CD4-positive, alpha-beta T cell treated with Interleukin-6 for 4 hours (primary cell): Measurements from ENCODE around the gene C4orf54.

Experiments used
- DNase-seq: peaks from one replicate; pipeline ENCODE4 v3.0.0-alpha.2; 2020; ENCODE audit warnings: mixed read lengths

C4orf54 gene

DNA sequence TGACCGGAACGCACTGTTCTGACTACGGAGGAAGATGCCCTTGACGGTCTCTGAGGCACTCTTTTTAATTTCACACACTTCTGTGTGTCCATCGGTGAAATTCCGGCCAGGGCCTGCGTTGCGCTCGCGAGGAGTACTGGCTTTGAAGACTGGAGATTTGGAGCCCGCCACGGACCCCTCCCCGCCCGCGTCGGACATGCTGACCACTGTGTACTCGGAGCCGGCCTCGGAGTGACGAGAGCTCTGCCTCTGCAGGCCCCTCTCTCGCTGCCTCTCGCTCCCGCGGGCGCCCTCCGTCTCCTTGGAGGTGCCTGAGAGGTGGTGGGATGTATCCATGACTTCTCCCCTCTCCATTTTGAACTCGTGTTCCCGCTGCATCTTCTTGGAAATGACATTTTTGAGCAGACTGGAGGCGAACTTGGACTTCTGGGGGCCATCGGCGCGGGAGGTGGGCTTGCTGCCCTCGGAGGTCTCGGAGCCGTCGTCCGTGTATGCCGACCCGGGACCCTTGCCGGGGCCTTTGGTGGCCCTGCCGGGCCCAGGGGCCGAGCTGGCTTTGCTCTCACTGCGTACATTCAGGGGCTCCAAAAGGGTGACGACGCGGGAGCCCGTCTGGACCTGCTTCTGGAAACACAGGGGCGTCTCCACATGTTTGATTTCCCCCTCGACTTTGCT lies 5.7 kb downstream of the C4orf54 start:
- DNase-seq = no peak

DNA sequence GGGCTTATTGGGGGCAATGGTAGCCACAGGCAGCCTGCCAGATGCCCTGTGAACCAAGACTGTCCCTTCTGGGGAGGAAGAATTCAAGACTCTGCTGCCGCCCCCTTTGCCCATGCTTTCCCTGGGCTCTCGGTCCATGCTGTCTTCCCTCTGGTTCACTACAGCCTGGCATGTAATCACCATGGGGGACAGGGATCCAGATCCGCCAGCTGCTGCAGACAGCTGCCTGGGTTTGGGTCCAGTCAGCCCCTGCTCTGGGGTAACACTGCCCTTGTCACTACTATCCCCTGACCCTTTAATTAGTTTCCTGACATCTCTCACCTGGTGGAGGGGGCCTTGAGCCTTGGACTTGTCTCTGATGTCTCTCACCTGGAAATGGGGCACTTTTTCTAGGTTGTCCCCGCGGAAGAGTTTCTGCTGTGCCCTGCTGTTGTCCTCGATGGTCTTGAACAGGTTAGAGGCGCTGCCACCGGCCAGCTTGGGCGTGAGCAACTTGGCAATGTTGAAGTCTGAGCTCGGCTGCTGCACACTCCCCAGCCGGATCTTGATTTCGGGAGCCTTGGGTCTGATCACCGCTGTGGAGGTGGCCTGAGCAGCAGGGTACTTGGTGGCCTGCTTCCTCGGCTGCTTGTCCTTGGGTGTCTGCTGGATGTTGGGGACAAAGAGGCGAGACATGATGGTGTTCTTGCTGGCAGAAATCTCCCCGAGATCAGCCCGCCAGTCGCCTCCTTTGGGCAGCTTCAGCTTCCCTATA lies 6.4 kb downstream of the C4orf54 start:
- DNase-seq = no peak

DNA sequence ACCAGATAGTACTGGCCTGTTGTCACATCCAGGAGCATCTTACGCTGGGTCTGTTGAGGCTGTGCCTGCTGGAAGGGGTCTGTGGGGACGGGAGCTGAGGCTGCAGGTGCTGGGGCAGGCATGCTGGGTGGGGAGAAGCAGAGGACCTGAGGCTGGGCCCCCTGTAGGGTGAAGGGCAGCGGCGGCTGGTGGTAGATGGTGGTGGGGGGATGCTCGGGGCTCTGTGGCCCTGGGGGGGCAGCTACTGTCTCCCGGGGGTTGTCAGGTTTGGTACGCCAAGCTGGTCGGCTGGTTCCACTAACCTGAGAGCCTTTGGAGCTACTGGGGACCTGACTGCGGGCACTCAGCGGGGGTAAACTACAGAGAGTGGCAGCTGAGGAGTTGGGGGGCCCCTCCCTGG lies 7.8 kb downstream of the C4orf54 start:
- no peak for DNase-seq

DNA sequence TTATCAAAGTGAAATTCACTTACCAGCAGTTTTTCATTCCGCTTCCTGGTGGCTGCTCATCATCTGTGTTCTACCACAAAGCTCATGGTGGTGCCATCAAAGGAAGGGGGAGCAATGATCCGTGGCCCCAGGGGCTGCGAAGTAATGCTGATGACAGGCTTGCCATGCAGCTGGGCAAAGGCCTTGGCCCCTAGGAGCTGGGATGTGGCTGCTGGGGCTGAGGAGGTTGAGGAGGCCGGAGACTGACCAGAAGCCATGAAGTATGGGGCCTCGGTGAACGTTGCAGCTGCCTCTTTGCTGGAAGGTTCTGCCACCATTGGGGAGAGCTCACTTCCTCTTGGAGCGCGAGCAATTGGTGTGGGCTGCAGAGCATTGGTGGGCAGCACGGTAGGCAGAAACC lies 8.4 kb downstream of the C4orf54 start:
- DNase-seq = no peak

DNA sequence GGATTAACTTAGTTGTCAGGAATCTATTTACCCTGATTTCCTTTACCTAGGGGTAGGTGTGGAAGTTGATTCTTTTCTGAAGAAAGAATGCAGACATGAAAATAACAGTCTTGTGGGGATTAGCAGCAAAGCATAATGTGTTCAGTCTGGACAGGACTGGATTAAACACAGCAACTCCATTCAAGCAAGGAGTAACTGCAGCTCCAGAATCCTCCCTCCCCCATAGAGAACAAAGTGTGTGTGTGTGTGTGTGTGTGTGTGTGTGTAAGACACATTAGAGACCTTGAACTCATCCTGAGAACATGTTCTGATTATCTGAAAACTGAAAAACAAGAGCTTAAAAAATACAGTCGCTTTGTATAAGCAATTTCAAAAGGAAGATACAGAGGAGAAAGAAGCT lies 9.3 kb downstream of the C4orf54 start:
- no peak for DNase-seq

DNA sequence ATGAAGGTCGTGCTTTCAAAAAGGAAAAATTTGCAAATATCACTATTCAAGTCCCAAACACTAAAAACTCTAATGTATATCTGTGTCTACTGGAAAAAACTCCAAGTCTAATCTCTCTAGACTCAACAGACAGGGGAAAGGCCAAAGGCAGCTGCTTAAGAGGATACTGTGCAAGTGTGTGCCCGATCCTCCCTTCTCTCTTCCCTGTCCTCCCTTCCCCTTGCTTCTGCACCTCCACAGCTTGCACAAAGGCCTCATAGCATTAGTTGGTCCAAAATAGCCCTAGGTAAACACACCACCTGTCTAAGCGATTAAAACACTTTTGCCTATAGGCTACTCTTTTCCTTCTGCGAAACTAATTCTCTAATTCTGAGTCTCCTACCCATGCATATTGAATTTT lies 10.6 kb downstream of the C4orf54 start:
- DNase-seq = no peak

DNA sequence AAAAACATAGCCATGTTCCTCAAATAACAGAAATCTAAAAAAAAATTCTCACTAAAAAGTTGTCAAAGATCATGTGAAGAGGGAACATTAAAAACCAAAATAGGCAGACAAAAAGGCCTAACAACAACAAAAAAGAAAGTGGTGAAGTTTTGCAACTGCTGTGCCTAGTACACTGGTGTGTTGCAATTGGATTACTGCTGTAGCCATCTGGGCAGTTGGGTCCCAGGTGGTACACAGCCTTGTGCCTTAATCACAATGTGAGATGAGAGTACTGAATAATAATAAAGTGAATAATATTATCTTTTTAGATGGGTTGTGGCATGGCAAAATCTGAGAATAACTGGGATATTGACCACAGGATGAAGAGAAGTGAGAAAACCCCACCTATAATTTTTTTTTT lies 12.0 kb downstream of the C4orf54 start:
- DNase-seq = no peak

DNA sequence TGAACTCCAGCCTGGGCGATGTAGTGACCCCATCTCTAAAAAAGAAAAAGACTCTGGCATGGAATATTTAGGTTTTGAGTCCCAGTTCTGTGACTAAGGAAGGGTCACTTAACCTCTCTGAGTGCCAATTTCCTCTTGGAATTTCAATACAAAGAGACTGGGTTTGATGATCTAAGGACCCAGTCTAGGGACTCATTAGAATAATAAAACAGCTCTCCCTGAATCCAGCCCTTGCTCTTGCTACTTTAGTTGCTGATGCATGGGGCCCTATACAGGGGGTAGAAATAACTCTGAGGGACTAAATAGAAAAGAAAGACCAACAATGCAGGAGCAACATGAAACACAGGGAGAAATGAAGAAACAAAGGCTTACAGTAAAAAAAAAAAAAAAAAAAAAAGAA lies 12.6 kb downstream of the C4orf54 start:
- DNase-seq = no peak

DNA sequence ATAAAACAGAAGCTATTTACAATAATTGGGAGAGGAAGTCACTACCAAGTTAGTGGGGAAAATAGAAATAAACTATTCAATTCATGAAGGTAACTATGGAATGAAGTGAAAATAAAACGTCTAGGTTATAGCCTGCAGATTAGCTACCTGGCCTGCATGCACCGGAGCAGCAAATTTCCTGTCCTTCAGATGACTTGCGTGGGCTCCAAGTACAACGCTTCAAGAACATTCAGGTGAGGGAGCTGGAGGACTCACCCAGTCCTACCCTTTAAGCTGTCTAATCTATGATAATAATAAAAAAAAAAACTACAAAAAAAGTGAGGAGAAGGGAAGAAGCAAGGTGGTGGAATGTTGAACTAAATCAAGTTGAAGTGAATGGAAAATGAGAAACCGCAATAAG lies 13.2 kb downstream of the C4orf54 start:
- DNase-seq = no peak

DNA sequence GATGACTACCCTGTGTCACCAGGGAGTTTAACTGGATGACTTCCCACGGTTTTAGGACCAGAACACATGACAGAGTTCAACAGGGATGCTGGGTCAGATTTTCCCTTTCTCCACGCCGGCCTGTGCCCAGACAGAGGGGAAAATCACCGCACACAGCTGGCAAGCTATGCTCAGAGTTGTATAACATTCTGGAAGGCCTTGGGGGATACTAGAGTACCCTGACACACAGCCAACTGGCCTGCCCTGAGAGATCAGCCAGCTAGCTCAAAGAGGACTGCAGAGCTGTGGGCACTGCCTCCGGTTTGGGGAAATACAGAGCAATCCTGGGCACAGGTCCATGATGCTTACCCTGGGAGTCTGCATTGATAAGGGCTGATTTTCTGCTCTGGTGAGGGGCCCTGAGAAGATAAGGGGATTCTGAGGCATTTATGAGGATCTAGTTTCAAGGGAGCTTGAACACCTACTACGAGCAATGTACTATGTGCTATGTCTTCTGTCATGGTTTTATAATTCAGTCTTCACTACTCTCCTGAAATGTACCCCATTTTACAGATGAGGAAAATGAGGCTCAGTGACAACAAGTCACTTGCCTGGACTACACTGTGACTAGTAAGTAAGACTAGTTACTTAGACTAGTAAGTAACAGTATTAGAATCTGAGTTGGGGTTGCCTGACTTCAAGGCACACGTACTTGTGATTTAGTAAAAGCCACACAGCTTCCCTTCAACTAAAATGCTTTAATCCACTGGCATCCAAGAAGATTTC lies 14.7 kb downstream of the C4orf54 start:
- no peak for DNase-seq

DNA sequence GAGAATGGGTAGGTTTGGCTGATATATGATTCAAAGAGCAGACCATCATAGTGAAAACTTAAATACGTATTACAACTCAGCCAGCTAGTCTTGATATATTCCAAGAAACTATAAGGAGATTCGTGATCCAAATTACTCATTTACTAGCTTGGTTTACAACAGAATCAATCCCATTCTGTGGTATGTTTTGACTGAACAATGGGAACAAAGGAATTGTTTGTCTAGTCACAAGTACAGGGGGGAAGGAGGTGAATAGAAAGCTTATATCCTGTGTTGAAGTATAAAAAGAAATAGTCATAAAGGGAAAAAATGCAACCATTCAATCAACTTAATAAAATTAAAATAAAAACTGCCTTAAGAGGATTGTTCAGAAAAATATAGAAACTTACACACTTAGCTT lies 17.0 kb downstream of the C4orf54 start:
- DNase-seq = no peak

DNA sequence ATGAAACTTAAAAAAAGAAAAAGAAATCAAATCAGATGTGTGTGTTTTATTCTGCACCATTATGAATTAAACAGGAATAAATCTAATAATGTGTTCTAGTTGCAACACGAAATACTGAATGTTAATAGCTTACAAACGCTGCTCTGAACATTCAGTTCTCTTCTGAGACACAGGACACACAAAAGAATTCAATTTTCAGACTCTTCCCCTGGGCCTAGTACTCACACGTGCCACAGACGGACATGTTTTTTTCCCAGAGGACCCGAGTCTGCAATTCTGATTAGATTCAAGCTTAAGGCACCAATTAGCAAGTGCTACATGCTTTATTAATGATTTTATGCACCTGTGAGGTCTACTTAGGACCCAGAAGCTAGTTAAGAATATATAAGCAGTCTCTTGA lies 20.5 kb downstream of the C4orf54 start:
- DNase-seq = no peak

DNA sequence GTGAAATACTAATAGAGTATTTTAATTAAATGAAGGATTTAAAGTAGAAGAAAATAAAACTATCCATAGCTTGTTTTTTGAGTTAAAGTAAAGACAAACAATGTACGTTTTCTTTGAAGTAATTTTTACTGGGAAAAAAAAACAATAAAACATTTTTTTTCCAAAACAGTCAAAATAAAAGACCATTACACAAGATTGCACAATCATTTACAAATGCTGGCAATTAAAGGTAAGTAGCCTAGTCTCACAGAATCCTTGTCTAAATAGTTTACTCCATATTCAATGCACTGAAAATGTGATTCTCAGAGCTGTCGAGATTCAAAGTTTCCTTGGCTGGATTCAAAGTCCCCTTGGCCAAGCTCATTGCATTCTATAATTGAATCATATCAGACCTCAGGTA lies 21.2 kb downstream of the C4orf54 start:
- no peak for DNase-seq

DNA sequence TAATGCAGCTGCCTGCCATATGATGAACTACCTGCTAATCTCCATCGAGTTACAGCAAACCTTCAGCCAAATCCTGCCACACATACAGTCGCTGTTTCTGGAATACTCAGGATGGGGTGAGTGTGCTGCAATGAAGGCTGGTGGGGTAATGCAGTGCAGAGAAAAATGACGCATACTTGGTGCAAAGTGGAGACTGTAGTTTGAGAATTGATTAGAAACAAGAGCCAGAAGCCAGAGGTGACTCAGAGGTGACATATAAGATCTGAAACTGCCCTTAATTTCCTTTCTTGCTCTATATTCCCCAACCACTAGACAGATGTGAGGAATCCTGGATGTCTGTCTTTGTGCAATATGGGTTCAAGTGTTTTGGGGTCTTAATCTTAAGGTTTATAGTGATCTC lies 22.0 kb downstream of the C4orf54 start:
- no peak for DNase-seq

DNA sequence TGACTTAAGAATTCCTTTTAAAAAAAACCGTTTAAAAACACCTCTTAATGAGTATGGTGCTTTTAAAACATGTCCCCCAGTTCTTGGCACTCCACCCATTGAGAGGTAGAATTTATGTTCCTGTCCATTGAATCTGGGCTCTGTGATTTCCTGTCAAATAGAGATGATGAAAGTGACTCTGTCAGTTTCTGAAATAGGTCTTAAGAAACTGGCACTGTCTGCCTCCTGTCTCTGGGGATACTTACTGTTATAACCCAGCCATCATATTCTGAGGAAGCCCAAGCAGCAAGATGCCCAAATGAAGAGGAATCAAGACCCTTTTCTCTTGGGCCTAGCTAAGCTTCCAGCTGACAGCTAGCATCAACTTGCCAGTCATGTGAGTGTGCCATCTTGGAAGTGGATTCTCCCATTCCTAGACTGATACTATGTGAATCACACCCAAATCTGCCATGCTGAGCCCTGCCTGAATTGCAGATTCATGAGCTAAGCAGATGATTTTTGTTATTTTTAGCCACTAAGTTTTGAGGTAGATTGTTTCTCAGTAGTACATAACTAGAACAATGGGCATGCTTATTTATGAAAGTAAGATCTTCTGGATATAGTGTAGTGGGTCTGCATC lies 22.8 kb downstream of the C4orf54 start:
- no peak for DNase-seq

DNA sequence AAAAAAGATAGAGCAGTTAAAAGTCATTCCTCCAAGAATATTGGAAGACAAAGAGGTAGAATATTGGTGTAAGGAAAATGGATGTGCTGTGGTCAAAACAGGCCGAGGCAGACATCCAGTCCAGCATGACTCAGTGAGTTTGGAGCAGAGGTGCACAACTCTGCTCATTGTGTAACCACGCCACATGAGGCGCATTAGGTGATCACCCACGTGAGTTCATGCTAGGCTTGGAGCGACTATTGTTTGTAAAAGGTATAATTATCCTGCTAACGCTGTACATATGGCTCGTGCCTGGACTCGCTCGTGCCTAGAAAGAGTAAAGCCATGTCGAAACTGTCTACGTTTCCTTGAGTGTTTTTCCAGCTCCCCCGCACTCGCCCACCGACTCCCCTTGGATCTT lies 23.9 kb downstream of the C4orf54 start:
- DNase-seq = no peak

DNA sequence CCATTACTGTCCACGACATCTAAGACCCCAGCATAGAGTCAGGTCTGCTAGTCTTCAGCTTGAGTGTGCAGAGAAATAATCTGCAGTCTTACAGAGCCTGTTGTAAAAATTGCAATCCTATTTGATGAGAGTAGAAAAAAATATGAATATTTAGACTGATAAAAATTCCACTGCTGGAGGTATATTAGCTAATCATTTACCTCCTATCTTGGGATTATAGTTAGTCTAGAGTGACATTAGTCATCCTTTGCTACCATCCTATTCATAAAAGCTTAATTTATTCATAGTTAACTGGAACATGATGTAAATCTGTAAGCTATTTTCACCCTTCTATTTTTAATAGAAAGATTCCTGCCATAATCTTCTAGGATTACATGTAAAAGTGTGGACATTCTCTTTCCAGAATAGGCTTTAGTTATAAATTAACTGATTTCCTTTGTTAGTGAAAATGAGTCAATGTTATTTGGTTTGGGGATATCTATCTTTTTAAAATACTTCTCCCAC lies 26.7 kb downstream of the C4orf54 start:
- no peak for DNase-seq

DNA sequence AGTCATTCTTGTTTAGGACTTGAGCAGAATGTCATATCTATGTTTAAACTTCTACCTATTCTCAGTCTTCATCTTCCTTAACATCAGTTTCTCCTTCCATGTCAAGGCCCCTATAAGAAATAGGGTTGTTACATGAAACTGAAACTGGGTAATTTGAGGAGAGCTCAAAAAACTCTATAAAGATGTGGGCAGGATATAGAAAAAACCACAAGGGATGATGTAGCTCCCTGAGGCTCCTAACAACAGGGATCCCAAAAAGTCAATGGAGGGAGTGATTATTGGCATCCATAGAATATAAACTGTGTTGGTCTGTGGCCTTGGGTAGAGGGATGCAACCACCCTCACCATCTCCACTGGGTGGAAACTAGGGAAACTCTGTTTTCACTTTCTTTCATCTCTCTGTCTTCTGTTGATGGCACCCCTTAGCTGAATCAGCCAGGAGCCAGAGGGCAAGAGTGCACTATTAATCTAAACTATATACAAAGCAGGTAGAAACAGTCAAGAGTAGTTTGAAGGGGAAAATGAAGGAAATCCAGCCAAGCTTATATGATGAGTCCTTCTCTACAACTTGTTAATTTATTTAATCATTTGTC lies 27.6 kb downstream of the C4orf54 start:
- DNase-seq = no peak

DNA sequence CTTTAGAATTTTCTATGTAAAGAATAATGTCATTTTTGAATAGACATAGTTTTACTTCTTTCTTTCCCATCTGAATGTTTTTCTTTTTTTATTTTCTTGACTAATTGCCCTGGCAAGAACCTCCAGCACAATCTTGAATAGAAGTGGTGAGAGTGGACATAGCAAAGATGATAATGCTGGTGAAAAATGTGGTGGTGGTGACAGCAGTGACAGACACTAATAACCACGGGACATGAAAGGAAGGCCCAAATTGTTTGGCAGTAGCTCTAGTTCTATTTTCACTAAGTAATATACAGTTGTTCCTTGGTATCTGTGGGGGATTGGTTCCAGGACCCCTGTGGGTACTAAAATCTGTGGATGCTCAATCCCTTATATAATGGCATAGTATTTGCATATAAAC lies 29.6 kb downstream of the C4orf54 start:
- DNase-seq = no peak

DNA sequence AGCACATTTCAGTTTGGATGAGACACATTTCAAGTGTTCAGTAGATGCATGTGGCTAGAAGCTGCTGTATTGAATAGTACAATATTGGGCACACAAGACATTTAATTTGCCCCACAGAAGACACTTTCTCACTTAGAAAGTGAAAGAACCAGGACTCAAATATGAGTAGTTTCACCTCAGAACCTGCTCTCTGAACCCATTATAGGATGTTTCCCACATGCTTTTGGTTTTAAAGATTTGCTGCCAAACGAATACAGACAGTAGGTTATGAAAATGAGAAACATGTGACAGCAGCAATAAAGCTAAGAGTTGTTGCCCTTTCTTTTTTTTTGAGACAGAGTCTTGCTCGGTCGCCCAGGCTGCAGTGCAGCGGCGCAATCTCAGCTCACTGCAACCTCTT lies 32.3 kb downstream of the C4orf54 start:
- DNase-seq = no peak

DNA sequence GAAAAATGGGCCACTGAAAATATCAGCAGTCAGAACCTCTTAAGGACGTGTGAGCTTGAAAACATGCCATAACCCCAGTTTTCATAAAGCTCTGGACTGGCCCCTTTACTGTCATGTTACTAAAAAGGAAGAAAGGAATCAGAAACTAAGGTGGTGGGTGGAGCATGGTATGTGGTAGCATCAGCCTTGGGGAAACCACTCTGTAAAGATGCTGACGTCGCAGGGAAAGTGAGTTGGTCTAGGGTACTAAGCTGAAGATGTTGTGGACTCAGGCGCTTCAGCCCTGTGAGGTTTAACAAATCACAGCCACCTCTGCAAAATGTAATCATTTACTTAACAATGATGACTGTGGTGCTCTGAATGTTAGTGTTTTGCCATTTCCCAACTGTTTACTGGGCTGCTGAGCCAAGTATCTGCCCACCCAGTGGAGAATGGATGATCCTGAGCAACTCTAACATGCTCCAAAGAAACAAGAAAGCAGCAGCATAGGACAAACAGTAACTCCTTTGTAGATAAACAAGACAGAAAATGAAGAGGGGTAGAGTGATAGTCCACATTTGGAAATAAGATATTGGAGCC lies 33.4 kb downstream of the C4orf54 start:
- no peak for DNase-seq

DNA sequence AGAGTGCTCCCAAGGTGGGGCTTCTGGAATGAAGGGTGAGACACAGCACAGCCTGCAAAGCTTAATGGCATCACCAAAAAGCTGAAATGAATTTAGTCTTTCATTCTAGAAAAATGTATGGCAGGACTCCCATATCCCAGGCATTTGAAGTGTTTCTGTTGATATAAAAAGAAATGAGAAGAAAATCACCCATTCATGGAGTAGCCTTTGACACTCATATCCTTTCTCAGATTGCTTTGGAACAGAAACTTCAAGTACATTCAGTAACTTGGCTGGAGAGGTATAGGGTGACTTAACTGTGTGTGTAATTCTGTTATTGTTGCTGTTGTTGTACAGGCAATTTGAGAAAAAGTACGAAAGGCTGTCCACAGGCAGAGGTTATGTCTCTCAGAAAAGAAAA lies 35.3 kb downstream of the C4orf54 start:
- DNase-seq = no peak

DNA sequence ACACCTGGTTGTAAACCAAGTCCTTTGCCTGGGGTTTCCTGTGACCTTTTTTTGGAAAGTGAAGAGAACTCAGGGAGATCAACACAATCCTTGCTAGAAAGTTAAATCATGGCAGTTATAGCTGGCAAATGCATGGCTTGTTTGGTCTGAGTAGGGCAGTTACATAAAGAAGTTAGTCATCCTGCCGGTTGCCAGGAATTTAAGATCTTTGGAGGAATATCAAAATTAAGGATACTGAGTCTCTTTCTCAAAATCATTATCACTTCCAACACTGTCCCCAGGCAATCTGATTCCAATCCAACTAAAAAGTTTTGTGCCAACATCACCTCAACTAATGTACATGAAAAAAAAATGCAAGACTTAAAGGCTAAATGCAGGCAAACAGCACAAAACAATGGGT lies 40.3 kb downstream of the C4orf54 start:
- no peak for DNase-seq
